Ascending aorta (tissue), 2 donors: ENCODE data around the gene LAMB3. TPM values are rescaled to one million over a fixed set of nuclear protein-coding genes. Genes with fewer than 3 reads are reported as not detected.

Experiments
- DNase-seq, 2 donors: peaks; one replicate each; pipeline ENCODE4 v3.0.0-alpha.2; 2019; ENCODE audit warnings: low spot score in 2 of 2
- H3K27ac ChIP-seq, 2 donors: fragments of 200-600 bp; sonication (generic); one replicate each; pipeline ENCODE4 v1.5.1; 2016 to 2017; ENCODE audit warnings: mild to moderate bottlenecking in 1 of 2
- H3K27me3 ChIP-seq: fragments of 200-600 bp; sonication (generic); one replicate; pipeline ENCODE4 v1.5.1; 2017
- H3K36me3 ChIP-seq, 2 donors: fragments of 200-600 bp; sonication (generic); one replicate each; pipeline ENCODE4 v1.5.1; 2016
- H3K4me1 ChIP-seq, 2 donors: fragments of 200-600 bp; sonication (generic); one replicate each; pipeline ENCODE4 v1.5.1; 2016 to 2017; ENCODE audit warnings: mild to moderate bottlenecking in 1 of 2
- H3K4me3 ChIP-seq, 2 donors: fragments of 200-600 bp; sonication (generic); one replicate each; pipeline ENCODE4 v1.5.1; 2016 to 2017; ENCODE audit warnings: mild to moderate bottlenecking in 1 of 2
- H3K9me3 ChIP-seq, 2 donors: fragments of 200-600 bp; sonication (generic); one replicate each; pipeline ENCODE4 v1.5.1; 2016
- intact Hi-C: fragments of 100-400 bp; cut with DNase I; formaldehyde crosslinking; loops from one replicate; pipeline ENCODE4 v1.15.1; 2023
- total RNA-seq: library from RNA; depleted of rRNA; stranded (reverse); fragments of >200 nt; gene quantifications from one replicate; pipeline ENCODE4 v1.1.0, GENCODE V29; 2016
- TF ChIP-seq, protein P1 (sequence below), 3 experiments: fragments of 200-600 bp in 2 of 3; fragments of 450-650 bp in 1 of 3; sonication (generic) in 2 of 3; IDR thresholded peaks; one replicate each; pipeline ENCODE4 v1.5.1; 2016 to 2019; ENCODE audit warnings: antibody characterized with exemption in 3 of 3, mild to moderate bottlenecking in 1 of 3, moderate library complexity in 1 of 3

Gene LAMB3
- total RNA-seq, 1 donor from 2014 or later = 0.75 TPM

DNA sequence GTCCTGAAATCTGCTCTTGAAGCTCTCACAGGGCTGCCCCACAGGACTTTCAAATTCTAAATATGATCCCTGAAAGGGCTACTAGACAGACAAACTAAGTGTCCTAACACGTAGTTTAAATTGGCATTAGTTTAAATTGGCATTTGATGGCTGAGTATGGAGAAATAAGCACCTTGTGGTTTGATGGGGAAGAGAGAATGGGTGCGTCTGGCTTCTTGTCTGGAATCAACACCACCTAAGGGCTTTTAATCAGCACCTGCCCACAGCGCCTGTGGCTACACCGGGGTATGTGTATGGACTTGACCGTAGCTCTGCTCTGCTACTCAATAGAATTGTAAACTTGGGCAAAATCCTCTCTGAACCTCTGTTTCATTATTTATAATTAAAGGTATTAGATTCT lies 5.7 kb upstream of the LAMB3 start:
- TF ChIP-seq, protein P1, sequence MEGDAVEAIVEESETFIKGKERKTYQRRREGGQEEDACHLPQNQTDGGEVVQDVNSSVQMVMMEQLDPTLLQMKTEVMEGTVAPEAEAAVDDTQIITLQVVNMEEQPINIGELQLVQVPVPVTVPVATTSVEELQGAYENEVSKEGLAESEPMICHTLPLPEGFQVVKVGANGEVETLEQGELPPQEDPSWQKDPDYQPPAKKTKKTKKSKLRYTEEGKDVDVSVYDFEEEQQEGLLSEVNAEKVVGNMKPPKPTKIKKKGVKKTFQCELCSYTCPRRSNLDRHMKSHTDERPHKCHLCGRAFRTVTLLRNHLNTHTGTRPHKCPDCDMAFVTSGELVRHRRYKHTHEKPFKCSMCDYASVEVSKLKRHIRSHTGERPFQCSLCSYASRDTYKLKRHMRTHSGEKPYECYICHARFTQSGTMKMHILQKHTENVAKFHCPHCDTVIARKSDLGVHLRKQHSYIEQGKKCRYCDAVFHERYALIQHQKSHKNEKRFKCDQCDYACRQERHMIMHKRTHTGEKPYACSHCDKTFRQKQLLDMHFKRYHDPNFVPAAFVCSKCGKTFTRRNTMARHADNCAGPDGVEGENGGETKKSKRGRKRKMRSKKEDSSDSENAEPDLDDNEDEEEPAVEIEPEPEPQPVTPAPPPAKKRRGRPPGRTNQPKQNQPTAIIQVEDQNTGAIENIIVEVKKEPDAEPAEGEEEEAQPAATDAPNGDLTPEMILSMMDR (IDR thresholded peaks at IDR 0.05) = no peak
- DNase-seq = no peak
- Histone ChIP-seq H3K9me3 (no peaks in the 10 kb centered on the region), H3K4me3 (no peak overlapping the region), H3K36me3 (no peaks in the 10 kb centered on the region), H3K4me1 (peaks cover 0 to 5% of the 10 kb centered on the region in 2 donors), H3K27ac (no peak overlapping the region), H3K27me3 (no peaks in the 10 kb centered on the region)
- intact Hi-C loops = no loop called here

DNA sequence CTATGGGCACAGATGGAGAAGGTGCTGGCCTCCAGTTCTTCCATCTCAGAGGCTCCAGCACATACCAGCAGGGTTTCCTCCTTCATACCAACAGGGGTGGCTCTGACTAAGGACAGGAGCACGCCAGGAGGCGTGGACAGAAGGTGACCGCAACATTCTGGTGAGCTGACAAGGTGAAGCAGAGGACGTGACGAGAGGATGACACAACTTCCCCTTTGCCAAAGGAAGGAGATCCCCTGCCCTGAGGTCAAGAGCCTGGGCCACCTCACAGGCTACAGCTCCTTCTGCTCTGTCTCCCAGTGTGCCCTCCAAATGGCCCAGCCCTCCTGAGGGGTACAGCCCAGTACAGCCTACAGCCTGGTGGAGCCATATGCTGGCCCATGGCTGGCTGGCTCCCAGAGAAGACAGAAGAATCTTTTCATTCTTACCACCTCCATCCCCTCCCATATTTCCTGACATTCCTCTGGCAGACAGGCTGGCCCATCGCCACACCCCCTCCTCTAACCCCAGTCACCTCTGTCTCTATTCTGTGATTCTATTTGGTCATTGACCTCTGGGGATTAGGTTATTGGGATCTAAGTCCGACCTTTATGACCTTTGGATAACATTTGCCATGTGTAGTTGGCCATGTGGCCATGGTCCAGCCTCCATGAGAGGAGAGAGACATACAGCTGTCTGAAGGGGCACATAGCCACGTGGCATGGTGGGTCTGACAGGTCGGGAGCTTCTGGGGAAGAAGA lies 5.1 kb upstream of the LAMB3 start:
- peaks cover 0 to 9% of the 10 kb centered on the region in 2 donors for H3K4me1 ChIP-seq
- DNase-seq = no peak
- H3K4me3 ChIP-seq = no peak overlapping the region
- intact Hi-C loops = no loop called here
- H3K27me3 ChIP-seq = no peaks in the 10 kb centered on the region
- H3K27ac ChIP-seq = no peak overlapping the region
- no peaks in the 10 kb centered on the region for H3K36me3 ChIP-seq
- no peaks in the 10 kb centered on the region for H3K9me3 ChIP-seq
- TF ChIP-seq, protein P1 (IDR thresholded peaks at IDR 0.05) = no peak

DNA sequence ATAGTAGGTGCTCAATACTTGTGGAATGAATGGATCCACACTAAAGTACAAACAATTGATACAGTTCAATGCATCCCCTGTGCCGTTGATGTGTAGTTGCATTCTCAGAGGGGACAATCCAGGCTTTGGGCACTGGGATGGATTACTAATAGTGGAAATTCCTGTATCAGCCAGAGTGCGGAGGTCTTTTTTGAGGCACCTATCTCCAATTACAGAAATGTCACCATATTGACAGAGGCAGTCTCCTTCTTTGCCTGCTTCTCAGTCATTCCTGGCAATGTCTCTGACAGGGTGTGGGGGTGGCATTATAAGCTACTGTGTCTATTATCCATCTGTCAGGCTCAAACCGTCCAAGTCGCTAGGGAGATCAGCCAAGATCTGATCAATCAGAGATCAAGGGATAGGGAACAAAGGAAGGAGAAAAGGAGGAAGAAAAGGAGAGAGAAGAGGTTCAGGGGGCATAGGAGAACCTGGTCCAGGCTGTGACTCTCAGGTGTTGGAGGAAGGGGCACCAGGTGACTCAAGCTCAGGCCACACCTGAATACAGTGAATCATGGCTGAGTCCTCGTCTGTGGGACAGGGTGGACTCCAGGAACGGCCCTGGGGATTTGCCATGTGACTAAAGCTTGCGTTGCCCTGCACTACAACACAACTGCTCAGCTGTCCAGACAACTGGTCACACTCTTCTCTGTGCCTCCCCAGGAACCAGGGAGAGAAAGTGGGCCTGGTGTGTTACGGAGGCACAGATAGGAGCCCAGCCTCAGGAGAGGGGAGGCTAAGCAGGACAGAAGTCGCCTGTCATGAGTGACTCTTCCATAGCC lies 3.4 kb upstream of the LAMB3 start:
- Histone ChIP-seq H3K36me3 (no peaks in the 10 kb centered on the region), H3K4me3 (no peak overlapping the region), H3K27ac (no peak overlapping the region), H3K9me3 (no peaks in the 10 kb centered on the region), H3K27me3 (no peaks in the 10 kb centered on the region), H3K4me1 (peaks cover 0 to 11% of the 10 kb centered on the region in 2 donors)
- intact Hi-C loops = no loop called here
- no peak for DNase-seq
- TF ChIP-seq, protein P1 (IDR thresholded peaks at IDR 0.05) = no peak

DNA sequence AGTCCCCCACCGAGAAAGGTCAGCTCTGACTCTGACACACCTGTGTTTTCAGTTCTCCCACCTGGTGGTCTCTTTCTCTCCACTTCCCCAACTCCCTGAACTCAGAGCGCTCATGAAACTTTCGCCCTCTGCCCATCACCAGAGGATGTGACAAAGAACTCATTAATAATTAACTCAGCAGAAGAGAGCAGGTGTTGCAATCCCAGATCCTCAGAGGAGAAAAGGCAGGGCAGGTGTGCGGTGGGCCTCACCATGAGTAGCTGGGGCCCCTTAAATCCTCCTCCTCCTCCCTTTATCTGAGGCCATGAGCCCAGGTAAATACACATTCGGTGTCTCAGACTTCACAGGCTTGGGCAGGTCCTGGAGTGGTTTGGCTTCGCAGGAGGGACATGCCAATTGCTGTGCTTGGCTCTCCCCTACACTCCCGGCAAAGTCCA lies 1.7 kb upstream of the LAMB3 start:
- Histone ChIP-seq H3K9me3 (no peaks in the 10 kb centered on the region), H3K27me3 (no peaks in the 10 kb centered on the region), H3K36me3 (no peaks in the 10 kb centered on the region), H3K4me1 (peaks cover 0 to 17% of the 10 kb centered on the region in 2 donors), H3K27ac (no peak overlapping the region), H3K4me3 (no peak overlapping the region)
- intact Hi-C loops = no loop called here
- TF ChIP-seq, protein P1 (IDR thresholded peaks at IDR 0.05) = no peak
- no peak for DNase-seq

GRCh38 chr1:209652873-209653401 lies 712 bp upstream of the LAMB3 start:
- no peak for DNase-seq
- H3K4me3 ChIP-seq = no peak overlapping the region
- peaks cover 0 to 24% of the 10 kb centered on the region in 2 donors for H3K4me1 ChIP-seq
- TF ChIP-seq, protein P1 (IDR thresholded peaks at IDR 0.05) = no peak
- H3K9me3 ChIP-seq = no peaks in the 10 kb centered on the region
- no peaks in the 10 kb centered on the region for H3K36me3 ChIP-seq
- no peak overlapping the region for H3K27ac ChIP-seq
- no peaks in the 10 kb centered on the region for H3K27me3 ChIP-seq
- intact Hi-C loops = no loop called here
